ACC112 (cell line): Measurements from ENCODE around the gene NFE2L2.
"Not testable (repeated sequence)": the region's sequence is repeated elsewhere in the genome, so short reads cannot be mapped to it uniquely, and the experiment has no call there.

ENCODE experiments used
- H2AFZ ChIP-seq: fragments of 200-600 bp; sonication (generic); one replicate; pipeline ENCODE4 v1.6.0; 2017; ENCODE audit warnings: antibody characterized with exemption, low read length; ENCODE audit not compliant: unreplicated experiment
- H3K27ac ChIP-seq: fragments of 200-600 bp; sonication (generic); 2 replicates; pipeline ENCODE4 v1.5.1; 2014; ENCODE audit warnings: low read depth, mild to moderate bottlenecking, antibody characterized with exemption, low read length, moderate library complexity
- H3K27me3 ChIP-seq: fragments of 200-600 bp; sonication (generic); 2 replicates; pipeline ENCODE4 v1.6.1; 2014; ENCODE audit warnings: mild to moderate bottlenecking, antibody characterized with exemption, low read length, moderate library complexity, mixed read lengths; ENCODE audit not compliant: insufficient read depth
- H3K36me3 ChIP-seq: fragments of 200-600 bp; sonication (generic); 2 replicates; pipeline ENCODE4 v1.6.1; 2016; ENCODE audit warnings: mild to moderate bottlenecking, antibody characterized with exemption, low read length, moderate library complexity, mixed read lengths; ENCODE audit not compliant: insufficient read depth
- H3K4me1 ChIP-seq: fragments of 200-600 bp; sonication (generic); one replicate; pipeline ENCODE4 v1.6.1; 2016; ENCODE audit warnings: low read length, mixed read lengths; ENCODE audit not compliant: insufficient read depth, unreplicated experiment, control insufficient read depth
- H3K4me3 ChIP-seq: fragments of 200-600 bp; sonication (generic); 2 replicates; pipeline ENCODE4 v1.5.1; 2014; ENCODE audit warnings: mild to moderate bottlenecking, low read depth, low read length
- H3K79me2 ChIP-seq: fragments of 200-600 bp; sonication (generic); one replicate; pipeline ENCODE4 v1.6.0; 2016; ENCODE audit warnings: low read length; ENCODE audit not compliant: control insufficient read depth, unreplicated experiment, insufficient read depth

NFE2L2 gene

GRCh38 chr2:177219787-177220186 lies 44.7 kb downstream of the NFE2L2 start:
- H3K4me1 ChIP-seq, result peaks cover 30% of the 10 kb centered on the region
- not testable (repeated sequence) for H3K4me3 ChIP-seq, H3K27me3 ChIP-seq, H3K27ac ChIP-seq, H2AFZ ChIP-seq
- peaks cover 46% of the 10 kb centered on the region for H3K79me2 ChIP-seq
- H3K36me3 ChIP-seq, result peaks cover 60% of the 10 kb centered on the region

- Histone ChIP-seq H2AFZ (no peak overlapping the region), H3K79me2 (peaks cover 63% of the 10 kb centered on the region), H3K27ac (no peak overlapping the region), H3K36me3 (peaks cover 64% of the 10 kb centered on the region), H3K27me3 (no peaks in the 10 kb centered on the region), H3K4me1 (peaks cover 37% of the 10 kb centered on the region), H3K4me3 (no peak overlapping the region)
Measured at GRCh38 chr2:177217247-177217843, 47.2 kb downstream of the NFE2L2 start.

GRCh38 chr2:177212891-177213856 lies 51.4 kb downstream of the NFE2L2 start:
- H3K36me3 ChIP-seq, result peaks cover 35% of the 10 kb centered on the region
- no peaks in the 10 kb centered on the region for H3K27me3 ChIP-seq
- peak overlapping the region; percentile 98 for H3K27ac ChIP-seq
- H3K4me3 ChIP-seq, result peak overlapping the region; percentile 89
- H3K79me2 ChIP-seq, result peaks cover 67% of the 10 kb centered on the region
- H3K4me1 ChIP-seq, result peaks cover 37% of the 10 kb centered on the region
- no peak overlapping the region for H2AFZ ChIP-seq

- H3K4me3 ChIP-seq, result peak within 1 kb of the TSS; percentile 89
- H3K36me3 ChIP-seq, result peaks cover 29% of the 10 kb centered on the region
- peak within 1 kb of the TSS; percentile 98 for H3K27ac ChIP-seq
- no peak within 1 kb of the TSS for H2AFZ ChIP-seq
- H3K4me1 ChIP-seq, result peaks cover 33% of the 10 kb centered on the region
- H3K79me2 ChIP-seq, result peaks cover 59% of the 10 kb centered on the region
- no peaks in the 10 kb centered on the region for H3K27me3 ChIP-seq
Measured at GRCh38 chr2:177212106-177212890, 52.2 kb downstream of the NFE2L2 start, which contains the start of gene HNRNPA3. Gene HNRNPA3 (plus strand): TSS chr2:177212794. CDS start chr2:177212800, 6 bp downstream.

- Histone ChIP-seq H3K4me3 (peak overlapping the region; percentile 89), H2AFZ (no peak overlapping the region), H3K4me1 (peaks cover 31% of the 10 kb centered on the region), H3K27me3 (no peaks in the 10 kb centered on the region), H3K27ac (peak overlapping the region; percentile 98), H3K36me3 (peaks cover 25% of the 10 kb centered on the region), H3K79me2 (peaks cover 53% of the 10 kb centered on the region)
Measured at GRCh38 chr2:177211576-177212105, 52.9 kb downstream of the NFE2L2 start.

- no peak overlapping the region for H2AFZ ChIP-seq
- H3K79me2 ChIP-seq, result peaks cover 49% of the 10 kb centered on the region
- peak overlapping the region; percentile 89 for H3K4me3 ChIP-seq
- H3K27me3 ChIP-seq, result no peaks in the 10 kb centered on the region
- H3K4me1 ChIP-seq, result peaks cover 26% of the 10 kb centered on the region
- peak overlapping the region; percentile 98 for H3K27ac ChIP-seq
- H3K36me3 ChIP-seq, result peaks cover 20% of the 10 kb centered on the region
Measured at GRCh38 chr2:177211169-177211568, 53.4 kb downstream of the NFE2L2 start.

GRCh38 chr2:177207101-177207500 lies 57.4 kb downstream of the NFE2L2 start:
- H3K79me2 ChIP-seq, result peaks cover 17% of the 10 kb centered on the region
- no peaks in the 10 kb centered on the region for H3K27me3 ChIP-seq
- H2AFZ ChIP-seq, result no peak overlapping the region
- H3K4me1 ChIP-seq, result peaks cover 7% of the 10 kb centered on the region
- no peak overlapping the region for H3K4me3 ChIP-seq
- no peaks in the 10 kb centered on the region for H3K36me3 ChIP-seq
- no peak overlapping the region for H3K27ac ChIP-seq

GRCh38 chr2:177204417-177204816 lies 60.1 kb downstream of the NFE2L2 start:
- no peak overlapping the region for H3K4me3 ChIP-seq
- no peak overlapping the region for H3K27ac ChIP-seq
- no peaks in the 10 kb centered on the region for H3K79me2 ChIP-seq
- H3K4me1 ChIP-seq, result no peaks in the 10 kb centered on the region
- no peak overlapping the region for H2AFZ ChIP-seq
- no peaks in the 10 kb centered on the region for H3K27me3 ChIP-seq
- no peaks in the 10 kb centered on the region for H3K36me3 ChIP-seq

GRCh38 chr2:177201919-177202346 lies 62.6 kb downstream of the NFE2L2 start:
- Histone ChIP-seq H3K79me2 (no peaks in the 10 kb centered on the region), H3K27me3 (no peaks in the 10 kb centered on the region), H3K27ac (no peak overlapping the region), H3K4me1 (no peaks in the 10 kb centered on the region), H3K4me3 (no peak overlapping the region), H3K36me3 (no peaks in the 10 kb centered on the region), H2AFZ (no peak overlapping the region)

GRCh38 chr2:177200419-177200818 lies 64.1 kb downstream of the NFE2L2 start:
- H2AFZ ChIP-seq, H3K36me3 ChIP-seq, H3K79me2 ChIP-seq, H3K4me3 ChIP-seq, H3K27ac ChIP-seq, H3K4me1 ChIP-seq, H3K27me3 ChIP-seq: not testable (repeated sequence)
